Gastroesophageal sphincter (tissue), 3 donors: ENCODE data around the gene OCA2.

Experiments
- POLR2A ChIP-seq, 2 donors: fragments of 450-650 bp; IDR thresholded peaks; one replicate each; pipeline ENCODE4 v1.6.1; 2017; ENCODE audit warnings: antibody characterized with exemption in 2 of 2, mild to moderate bottlenecking in 2 of 2, moderate library complexity in 1 of 2
- POLR2AphosphoS5 ChIP-seq: sonication (generic); formaldehyde crosslinking; IDR thresholded peaks from one replicate; pipeline ENCODE4 v1.6.1; 2017; ENCODE audit warnings: antibody characterized with exemption
- TF ChIP-seq, protein P1 (sequence below), 4 experiments: fragments of 200-600 bp in 2 of 4; fragments of 450-650 bp in 2 of 4; sonication (generic) in 1 of 4; IDR thresholded peaks; one replicate each; pipeline ENCODE4 v1.5.1; 2017 to 2019; ENCODE audit warnings: antibody characterized with exemption in 4 of 4, mild to moderate bottlenecking in 2 of 4, moderate library complexity in 2 of 4

DNA sequence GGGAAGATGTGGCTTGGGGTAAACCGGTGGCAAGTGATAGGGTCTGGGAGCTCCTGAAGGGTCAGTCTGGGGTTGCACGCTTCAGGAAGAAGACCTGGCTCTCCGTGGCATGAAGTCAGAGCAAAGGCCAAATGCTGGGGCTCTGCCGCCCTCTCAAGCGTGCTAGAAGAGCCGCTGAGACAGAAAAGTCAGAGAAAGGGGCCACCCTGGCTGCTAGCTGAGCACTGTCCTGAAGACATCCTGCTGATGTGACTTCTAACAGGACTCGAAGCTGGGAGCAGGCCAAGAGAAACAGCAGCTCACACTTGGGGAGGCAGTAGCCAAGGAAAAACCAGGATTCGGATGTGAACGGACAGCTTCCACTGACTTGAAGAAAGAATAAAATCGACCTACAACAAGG, 270.4 kb downstream of the OCA2 start:
- TF ChIP-seq, protein P1, sequence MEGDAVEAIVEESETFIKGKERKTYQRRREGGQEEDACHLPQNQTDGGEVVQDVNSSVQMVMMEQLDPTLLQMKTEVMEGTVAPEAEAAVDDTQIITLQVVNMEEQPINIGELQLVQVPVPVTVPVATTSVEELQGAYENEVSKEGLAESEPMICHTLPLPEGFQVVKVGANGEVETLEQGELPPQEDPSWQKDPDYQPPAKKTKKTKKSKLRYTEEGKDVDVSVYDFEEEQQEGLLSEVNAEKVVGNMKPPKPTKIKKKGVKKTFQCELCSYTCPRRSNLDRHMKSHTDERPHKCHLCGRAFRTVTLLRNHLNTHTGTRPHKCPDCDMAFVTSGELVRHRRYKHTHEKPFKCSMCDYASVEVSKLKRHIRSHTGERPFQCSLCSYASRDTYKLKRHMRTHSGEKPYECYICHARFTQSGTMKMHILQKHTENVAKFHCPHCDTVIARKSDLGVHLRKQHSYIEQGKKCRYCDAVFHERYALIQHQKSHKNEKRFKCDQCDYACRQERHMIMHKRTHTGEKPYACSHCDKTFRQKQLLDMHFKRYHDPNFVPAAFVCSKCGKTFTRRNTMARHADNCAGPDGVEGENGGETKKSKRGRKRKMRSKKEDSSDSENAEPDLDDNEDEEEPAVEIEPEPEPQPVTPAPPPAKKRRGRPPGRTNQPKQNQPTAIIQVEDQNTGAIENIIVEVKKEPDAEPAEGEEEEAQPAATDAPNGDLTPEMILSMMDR (IDR thresholded peaks at IDR 0.05) = no peak
- TF ChIP-seq POLR2A (IDR thresholded peaks at IDR 0.05) (no peak), POLR2AphosphoS5 (no peak)
